ENCODE results near the gene CDC73. TPM values are rescaled to one million over a fixed set of nuclear protein-coding genes. Genes with fewer than 3 reads are reported as not detected.

The CDC73 gene
- total RNA-seq, 1 experiment from 2014 or later: 62.5 TPM

DNA sequence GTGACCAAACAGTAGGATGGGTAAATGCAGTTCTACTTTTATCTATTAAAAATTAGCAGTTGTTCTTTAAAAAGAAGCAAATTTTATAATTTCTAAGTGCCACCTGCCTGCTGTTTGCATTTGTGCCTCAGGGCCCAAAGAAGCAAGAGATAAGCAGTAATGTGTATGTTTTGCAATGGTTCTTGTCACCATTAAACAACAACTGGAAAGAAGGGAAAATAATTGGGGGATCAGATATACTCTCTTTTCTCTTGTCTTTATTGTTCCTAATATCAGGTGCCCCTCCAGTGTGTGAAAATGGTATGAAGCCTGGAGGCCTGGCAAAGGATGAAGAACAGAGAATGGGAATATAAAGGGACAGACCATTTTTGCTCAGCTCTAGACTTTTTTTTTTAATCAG lies 55.0 kb downstream of the CDC73 start:
- Histone ChIP-seq H4K5ac (ENCODE audit: insufficient read length, low read depth, low read length) (no peak overlapping the region), H3K9me3 (ENCODE audit: control insufficient read depth, low read depth, low read length) (no peaks in the 10 kb centered on the region), H3K56ac (ENCODE audit: insufficient read length, low read depth, low read length) (no peak overlapping the region), H3T11ph (ENCODE audit: low read length) (no peak overlapping the region), H2AK5ac (ENCODE audit: insufficient read length, low read length) (no peak overlapping the region), H3K9ac (ENCODE audit: extremely low read depth, insufficient read length, low read length) (no peak overlapping the region), H3K79me2 (ENCODE audit: insufficient read depth, low read length) (0 out of 2 replicates have a peak, but pooled peaks cover 2% of the 10 kb centered on the region), H2BK12ac (ENCODE audit: insufficient read length, low read depth, low read length) (no peak overlapping the region), H2BK15ac (ENCODE audit: low read depth, low read length) (no peak overlapping the region), H3K18ac (ENCODE audit: insufficient read length, low read depth, low read length) (no peak overlapping the region), H3K4ac (ENCODE audit: low read depth, low read length) (no peak overlapping the region), H2AFZ (ENCODE audit: low read length) (no peak overlapping the region), H4K8ac (replicated peaks; ENCODE audit: insufficient read length, low read depth, low read length) (no peak overlapping the region), H3K14ac (ENCODE audit: insufficient read depth, low read length) (no peak overlapping the region), H4K91ac (ENCODE audit: insufficient read length, low read depth, low read length) (no peak overlapping the region), H2BK20ac (ENCODE audit: low read depth, low read length, poor library complexity, severe bottlenecking) (no peak overlapping the region), H3K27me3 (ENCODE audit: insufficient read depth, low read length) (no peaks in the 10 kb centered on the region), H3K23me2 (ENCODE audit: insufficient read length, low read depth, low read length, poor library complexity, severe bottlenecking) (no peaks in the 10 kb centered on the region), H2BK5ac (ENCODE audit: insufficient read length, low read length) (no peak overlapping the region), H4K20me1 (ENCODE audit: control insufficient read depth, insufficient read depth, insufficient read length) (no peaks in the 10 kb centered on the region), H3K79me1 (ENCODE audit: insufficient read depth, low read depth, low read length, poor library complexity, severe bottlenecking) (no peaks in the 10 kb centered on the region), H3K23ac (ENCODE audit: insufficient read length, low read depth, low read length) (no peak overlapping the region), H3K4me2 (ENCODE audit: insufficient read depth, insufficient read length, low read length) (no peak overlapping the region), H2BK120ac (ENCODE audit: low read depth, low read length, poor library complexity, severe bottlenecking) (no peak overlapping the region), H3K4me1 (ENCODE audit: insufficient read depth, low read length) (no peaks in the 10 kb centered on the region), H3K27ac (ENCODE audit: insufficient read length, low read depth, low read length) (no peak overlapping the region)
- no peak overlapping the region for H3K27ac Mint-ChIP-seq
- H3K4me1 Mint-ChIP-seq: peaks cover 4 to 8% of the 10 kb centered on the region in 2 experiments; a peak in 2 of 4 replicates
- H3K27me3 Mint-ChIP-seq (ENCODE audit: low read depth): no peaks in the 10 kb centered on the region
- peaks cover 0 to 7% (median 0%) of the 10 kb centered on the region in 3 experiments; a peak in 1 of 7 replicates for H3K36me3 Mint-ChIP-seq (ENCODE audit: insufficient read depth in 1 of 3, low read depth in 3 of 3)
- DNase-seq: no peak
- H3K4me3 Mint-ChIP-seq: no peak overlapping the region
- TF ChIP-seq, protein P1, sequence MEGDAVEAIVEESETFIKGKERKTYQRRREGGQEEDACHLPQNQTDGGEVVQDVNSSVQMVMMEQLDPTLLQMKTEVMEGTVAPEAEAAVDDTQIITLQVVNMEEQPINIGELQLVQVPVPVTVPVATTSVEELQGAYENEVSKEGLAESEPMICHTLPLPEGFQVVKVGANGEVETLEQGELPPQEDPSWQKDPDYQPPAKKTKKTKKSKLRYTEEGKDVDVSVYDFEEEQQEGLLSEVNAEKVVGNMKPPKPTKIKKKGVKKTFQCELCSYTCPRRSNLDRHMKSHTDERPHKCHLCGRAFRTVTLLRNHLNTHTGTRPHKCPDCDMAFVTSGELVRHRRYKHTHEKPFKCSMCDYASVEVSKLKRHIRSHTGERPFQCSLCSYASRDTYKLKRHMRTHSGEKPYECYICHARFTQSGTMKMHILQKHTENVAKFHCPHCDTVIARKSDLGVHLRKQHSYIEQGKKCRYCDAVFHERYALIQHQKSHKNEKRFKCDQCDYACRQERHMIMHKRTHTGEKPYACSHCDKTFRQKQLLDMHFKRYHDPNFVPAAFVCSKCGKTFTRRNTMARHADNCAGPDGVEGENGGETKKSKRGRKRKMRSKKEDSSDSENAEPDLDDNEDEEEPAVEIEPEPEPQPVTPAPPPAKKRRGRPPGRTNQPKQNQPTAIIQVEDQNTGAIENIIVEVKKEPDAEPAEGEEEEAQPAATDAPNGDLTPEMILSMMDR (conservative IDR thresholded peaks at IDR 0.05): no peak
- no peaks in the 10 kb centered on the region for H3K9me3 Mint-ChIP-seq

Data from H9 (cell line).